GM08714 (cell line): Measurements from ENCODE around the gene C10orf90.

ENCODE experiments used
- H3K4me3 ChIP-seq: fragments of 200-500 bp; sonication (Bioruptor generic); 2 replicates; pipeline ENCODE4 v1.5.1; 2014; ENCODE audit warnings: mild to moderate bottlenecking, low read length, inconsistent platforms
- ZNF274 ChIP-seq: IDR thresholded peaks from 2 replicates; pipeline ENCODE4 v1.6.1; 2012; ENCODE audit warnings: mild to moderate bottlenecking, low read depth, low read length

The C10orf90 gene

GRCh38 chr10:126634911-126635310 is 35.6 kb downstream of the C10orf90 start:
- TF ChIP-seq ZNF274 = no peak
- H3K4me3 ChIP-seq = no peak overlapping the region

- TF ChIP-seq ZNF274 = no peak
Observed at GRCh38 chr10:126634347-126634746, 36.1 kb downstream of the C10orf90 start.

DNA sequence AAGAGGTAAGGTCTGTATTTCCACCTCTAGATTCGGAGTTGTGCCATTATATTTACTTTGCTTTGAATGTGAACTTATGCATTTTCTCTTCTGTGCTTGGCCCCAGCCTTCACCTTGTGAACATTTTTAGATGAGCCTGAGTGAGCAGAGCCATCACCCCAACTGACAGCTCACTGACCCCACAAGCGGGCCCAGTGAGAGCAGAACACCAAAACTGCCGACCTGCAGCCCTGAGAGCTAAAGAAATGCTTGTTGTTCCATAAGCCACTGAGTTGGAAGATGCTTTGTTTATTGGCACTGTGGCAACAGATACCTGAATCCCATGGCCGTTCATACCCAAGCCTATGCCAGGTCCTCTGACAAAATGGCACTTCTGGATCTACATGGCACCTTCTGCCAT is 37.8 kb downstream of the C10orf90 start:
- TF ChIP-seq ZNF274 = no peak
- no peak overlapping the region for H3K4me3 ChIP-seq

More at GRCh38 chr10:126634347-126634746, 36.1 kb downstream of the C10orf90 start:
- H3K4me3 ChIP-seq = no peak overlapping the region

- no peak for TF ChIP-seq ZNF274
- H3K4me3 ChIP-seq = no peak overlapping the region
Observed at GRCh38 chr10:126629925-126630624, 40.4 kb downstream of the C10orf90 start.

DNA sequence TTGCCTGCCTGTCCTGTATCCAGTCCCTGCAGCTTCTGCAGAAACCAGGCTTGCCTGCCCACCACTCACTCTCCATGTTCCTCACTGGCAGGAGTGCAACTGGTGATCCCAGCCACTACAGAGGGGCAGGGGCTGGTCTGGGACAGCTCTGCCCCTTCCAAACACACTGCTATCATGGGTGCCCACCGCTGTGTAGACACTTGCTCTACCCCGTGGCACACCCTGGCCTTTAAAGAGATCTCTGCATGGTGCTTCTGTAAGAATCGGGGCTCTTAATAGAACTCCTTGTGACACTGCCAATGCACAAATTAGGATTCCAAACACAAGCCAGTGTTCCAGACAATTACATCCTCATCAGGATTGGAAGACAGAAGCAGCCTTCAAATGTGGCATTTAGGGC is 41.7 kb downstream of the C10orf90 start:
- no peak for TF ChIP-seq ZNF274
- no peak overlapping the region for H3K4me3 ChIP-seq

GRCh38 chr10:126621846-126622245 is 48.6 kb downstream of the C10orf90 start:
- H3K4me3 ChIP-seq = no peak overlapping the region
- TF ChIP-seq ZNF274 = no peak

DNA sequence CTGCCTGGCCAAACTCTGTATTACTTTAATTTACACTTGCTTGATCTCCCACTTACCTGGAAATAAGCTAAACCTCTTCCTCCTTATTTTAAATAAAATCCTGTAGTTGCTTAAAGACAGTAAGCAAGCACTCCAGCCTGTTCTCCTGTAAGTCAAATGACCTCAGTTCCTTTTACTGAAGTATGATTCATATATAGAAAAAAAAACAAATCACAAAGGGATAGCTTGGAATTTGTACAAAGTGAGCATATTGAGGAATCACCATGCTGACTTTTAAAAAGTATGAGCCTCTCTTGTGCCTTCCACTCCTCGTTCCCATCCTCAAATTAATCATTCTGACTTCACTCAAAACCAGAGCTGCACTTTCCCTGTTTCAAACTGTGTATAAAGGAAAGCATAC is 52.0 kb downstream of the C10orf90 start:
- H3K4me3 ChIP-seq = no peak overlapping the region
- TF ChIP-seq ZNF274 = no peak

- no peak for TF ChIP-seq ZNF274
- H3K4me3 ChIP-seq = no peak overlapping the region
Observed at GRCh38 chr10:126617733-126618132, 52.8 kb downstream of the C10orf90 start.

- TF ChIP-seq ZNF274 = no peak
Observed at GRCh38 chr10:126617208-126617607, 53.3 kb downstream of the C10orf90 start.

GRCh38 chr10:126616737-126617136 is 53.8 kb downstream of the C10orf90 start:
- no peak overlapping the region for H3K4me3 ChIP-seq
- no peak for TF ChIP-seq ZNF274

More at GRCh38 chr10:126617208-126617607, 53.3 kb downstream of the C10orf90 start:
- no peak overlapping the region for H3K4me3 ChIP-seq

- H3K4me3 ChIP-seq = no peak overlapping the region
- TF ChIP-seq ZNF274 = no peak
Observed at GRCh38 chr10:126611303-126611702, 59.2 kb downstream of the C10orf90 start.

DNA sequence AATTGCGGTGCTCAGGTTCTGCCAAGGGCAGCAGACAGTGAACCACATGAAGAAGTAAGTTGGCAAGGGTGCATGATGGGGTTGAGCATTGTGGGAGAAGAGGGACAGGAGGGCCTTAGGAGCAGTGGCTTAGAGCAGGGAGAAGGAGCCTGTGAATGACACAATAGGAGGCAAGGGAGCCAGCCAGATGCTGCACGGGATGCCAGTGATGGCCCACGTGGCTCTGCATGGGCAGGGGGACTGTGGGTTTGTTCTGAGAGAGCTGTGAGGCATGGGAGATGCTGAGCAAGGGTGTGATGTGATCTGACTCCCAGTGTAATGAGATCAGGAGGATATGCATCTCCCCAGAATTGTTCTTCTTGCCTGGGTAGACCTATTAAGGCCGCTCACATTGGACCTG is 60.9 kb downstream of the C10orf90 start:
- no peak for TF ChIP-seq ZNF274
- no peak overlapping the region for H3K4me3 ChIP-seq

- TF ChIP-seq ZNF274 = no peak
- no peak overlapping the region for H3K4me3 ChIP-seq
Observed at GRCh38 chr10:126599949-126600682, 70.4 kb downstream of the C10orf90 start.

- H3K4me3 ChIP-seq = no peak overlapping the region
- no peak for TF ChIP-seq ZNF274
Observed at GRCh38 chr10:126598009-126598408, 72.5 kb downstream of the C10orf90 start.

DNA sequence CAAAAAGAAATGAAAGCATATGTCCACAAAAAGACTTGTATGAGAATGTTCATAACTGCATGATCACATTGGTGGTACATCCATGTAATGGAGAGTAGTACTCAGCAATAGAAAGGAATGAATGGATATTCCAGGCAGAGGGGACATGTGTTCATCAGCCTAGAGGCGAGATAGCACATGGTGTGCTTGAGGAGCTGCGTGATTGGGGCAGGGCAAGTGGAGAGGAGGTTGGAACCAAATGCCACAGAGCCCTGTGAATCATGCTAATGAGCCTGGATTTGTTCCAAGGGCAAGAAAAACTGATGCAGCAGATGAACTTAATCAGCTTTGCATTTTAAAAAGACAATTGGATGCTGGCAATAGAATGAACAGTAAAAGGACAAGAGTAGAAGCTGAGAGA is 73.3 kb downstream of the C10orf90 start:
- H3K4me3 ChIP-seq = no peak overlapping the region
- TF ChIP-seq ZNF274 = no peak
